ENCODE data around the gene AKIRIN2. TPM values are rescaled to one million over a fixed set of nuclear protein-coding genes. Genes with fewer than 3 reads are reported as not detected.

The AKIRIN2 gene
- total and polyA plus RNA-seq, 2 donors (not counting 3 experiments of a cell fraction or from before 2014, with no cell fraction given) = 19.0 to 46.4 TPM

DNA sequence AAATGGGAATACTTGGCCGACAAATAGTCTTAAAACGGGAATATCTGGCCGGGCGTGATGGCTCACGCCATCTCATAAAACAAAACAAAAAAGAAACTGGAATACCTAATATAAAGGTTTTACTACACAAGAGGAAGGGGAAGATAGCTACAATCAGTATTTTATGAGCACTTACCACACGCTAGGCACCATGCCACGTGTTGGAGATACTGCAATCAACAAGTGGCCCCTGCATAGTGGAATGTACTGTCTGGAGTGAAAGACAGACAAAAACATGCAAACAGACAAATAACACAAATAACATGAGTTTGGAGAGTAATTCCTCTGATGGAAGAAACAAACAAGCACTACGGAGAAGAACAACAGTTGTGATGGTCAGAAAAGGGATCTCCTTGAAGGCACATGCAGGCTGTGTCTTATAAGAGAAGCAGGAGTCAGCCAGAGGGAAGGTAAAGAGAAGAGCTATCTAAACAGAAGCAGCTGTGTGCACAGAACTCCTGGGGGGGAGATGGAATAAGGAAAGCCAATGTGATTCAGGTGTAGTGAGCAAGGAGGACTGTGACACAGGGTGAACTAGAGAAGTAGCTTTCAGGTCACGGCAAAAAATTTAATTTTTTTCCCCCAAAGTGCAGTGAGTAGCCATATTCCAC is 39.1 kb upstream of the AKIRIN2 start:
- dilution Hi-C loops (cut with MboI; ENCODE audit: extremely low pct_ligation_motif_present, low sequenced_read_pairs) (no loop called here), intact Hi-C loops (cut with micrococcal nuclease) (no loop called here)
- no peaks in the 10 kb centered on the region for H3K79me2 ChIP-seq (ENCODE audit: control insufficient read depth, insufficient read depth, low read length)
- no peak overlapping the region for H3K27ac ChIP-seq (ENCODE audit: insufficient read depth, low read depth, low read length)
- H4K20me1 ChIP-seq (replicated peaks; ENCODE audit: control insufficient read depth, extremely low read depth, insufficient read depth, low read length) = no peaks in the 10 kb centered on the region
- DNase-seq (ENCODE audit: low read depth, low spot score) = no peak
- H3K36me3 ChIP-seq (ENCODE audit: control insufficient read depth in 2 of 2, extremely low read depth in 1 of 2, insufficient read depth in 2 of 2, low read length in 2 of 2) = no peaks in the 10 kb centered on the region
- TF ChIP-seq MYC (IDR thresholded peaks at IDR 0.05; ENCODE audit: low read depth, low read length) = no peak
- TF ChIP-seq EZH2 (IDR thresholded peaks at IDR 0.05; ENCODE audit: borderline replicate concordance, low read depth, low read length, severe bottlenecking) = no peak
- no peak for TF ChIP-seq POLR2A (IDR thresholded peaks at IDR 0.05; ENCODE audit: low read depth, low read length)
- TF ChIP-seq GATA2 (IDR thresholded peaks at IDR 0.05; ENCODE audit: insufficient read depth, insufficient read length, low read depth, low read length) = no peak
- no peak for TF ChIP-seq FOS (IDR thresholded peaks at IDR 0.05; ENCODE audit: borderline replicate concordance, insufficient read depth, low read length)
- TF ChIP-seq JUN (IDR thresholded peaks at IDR 0.05; ENCODE audit: borderline replicate concordance, insufficient read depth, insufficient read length, low read depth) = no peak
- TF ChIP-seq, protein P1, sequence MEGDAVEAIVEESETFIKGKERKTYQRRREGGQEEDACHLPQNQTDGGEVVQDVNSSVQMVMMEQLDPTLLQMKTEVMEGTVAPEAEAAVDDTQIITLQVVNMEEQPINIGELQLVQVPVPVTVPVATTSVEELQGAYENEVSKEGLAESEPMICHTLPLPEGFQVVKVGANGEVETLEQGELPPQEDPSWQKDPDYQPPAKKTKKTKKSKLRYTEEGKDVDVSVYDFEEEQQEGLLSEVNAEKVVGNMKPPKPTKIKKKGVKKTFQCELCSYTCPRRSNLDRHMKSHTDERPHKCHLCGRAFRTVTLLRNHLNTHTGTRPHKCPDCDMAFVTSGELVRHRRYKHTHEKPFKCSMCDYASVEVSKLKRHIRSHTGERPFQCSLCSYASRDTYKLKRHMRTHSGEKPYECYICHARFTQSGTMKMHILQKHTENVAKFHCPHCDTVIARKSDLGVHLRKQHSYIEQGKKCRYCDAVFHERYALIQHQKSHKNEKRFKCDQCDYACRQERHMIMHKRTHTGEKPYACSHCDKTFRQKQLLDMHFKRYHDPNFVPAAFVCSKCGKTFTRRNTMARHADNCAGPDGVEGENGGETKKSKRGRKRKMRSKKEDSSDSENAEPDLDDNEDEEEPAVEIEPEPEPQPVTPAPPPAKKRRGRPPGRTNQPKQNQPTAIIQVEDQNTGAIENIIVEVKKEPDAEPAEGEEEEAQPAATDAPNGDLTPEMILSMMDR (IDR thresholded peaks at IDR 0.05; ENCODE audit: extremely low read depth in 1 of 2, insufficient read depth in 1 of 2, low read depth in 1 of 2, low read length in 2 of 2) = no peak
- no peak for TF ChIP-seq POLR2AphosphoS5 (IDR thresholded peaks at IDR 0.05; ENCODE audit: insufficient read depth, low read depth, low read length)
- TF ChIP-seq, protein P2, sequence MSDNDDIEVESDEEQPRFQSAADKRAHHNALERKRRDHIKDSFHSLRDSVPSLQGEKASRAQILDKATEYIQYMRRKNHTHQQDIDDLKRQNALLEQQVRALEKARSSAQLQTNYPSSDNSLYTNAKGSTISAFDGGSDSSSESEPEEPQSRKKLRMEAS (IDR thresholded peaks at IDR 0.05; ENCODE audit: insufficient read depth, insufficient read length) = no peak
- no peak overlapping the region for H3K4me2 ChIP-seq (ENCODE audit: insufficient read depth, low read length)
- no TSS peak for BruUV-seq (replicated peaks)
- no peak for FAIRE-seq
- H3K9me3 ChIP-seq (replicated peaks; ENCODE audit: control insufficient read depth, insufficient read depth, low read length) = no peaks in the 10 kb centered on the region
- no peaks in the 10 kb centered on the region for H3K9me1 ChIP-seq (replicated peaks; ENCODE audit: control insufficient read depth, extremely low read depth, insufficient read depth, low read length)
- H3K4me1 ChIP-seq (ENCODE audit: control insufficient read depth, extremely low read depth, insufficient read depth, low read length) = no peaks in the 10 kb centered on the region
- H3K27me3 ChIP-seq (ENCODE audit: control insufficient read depth in 2 of 2, insufficient read depth in 2 of 2, low read length in 2 of 2) = peaks cover 0 to 3% of the 10 kb centered on the region in 2 experiments
- no peak overlapping the region for H3K4me3 ChIP-seq (replicated peaks in 1 of 3; ENCODE audit: insufficient read depth in 1 of 3, low read depth in 1 of 3, low read length in 3 of 3)
- H2AFZ ChIP-seq (ENCODE audit: low read depth, low read length) = no peak overlapping the region
- no peak overlapping the region for H3K9ac ChIP-seq (replicated peaks; ENCODE audit: extremely low read depth, insufficient read depth, low read length)
- ChIA-PET POLR2A (no interaction called here), CTCF (no interaction called here)

Data from endothelial cell of umbilical vein (primary cell).